HG02642 (cell line): ENCODE results near the gene SMTNL2.
"Not testable (repeated sequence)": the region's sequence is repeated elsewhere in the genome, so short reads cannot be mapped to it uniquely, and the experiment has no call there.

Source experiments
- ATAC-seq: cut with Tn5 transposase; IDR thresholded peaks from one replicate; pipeline ENCODE4 v1.9.1; 2021; ENCODE audit warnings: mild to moderate bottlenecking; ENCODE audit not compliant: unreplicated experiment, poor library complexity

Gene SMTNL2

GRCh38 chr17:4624451-4624911, 40.2 kb downstream of the SMTNL2 start:
- not testable (repeated sequence) for ATAC-seq

- ATAC-seq = no peak
These were observed 40.9 kb downstream of the SMTNL2 start for GRCh38 chr17:4625181-4625617.

- ATAC-seq = no peak
These were observed 42.5 kb downstream of the SMTNL2 start for GRCh38 chr17:4626734-4627256.

- no peak for ATAC-seq
These were observed 47.1 kb downstream of the SMTNL2 start for GRCh38 chr17:4631431-4631830.

GRCh38 chr17:4631836-4632580, 47.7 kb downstream of the SMTNL2 start:
- no peak for ATAC-seq

- ATAC-seq = no peak
These were observed 48.2 kb downstream of the SMTNL2 start for GRCh38 chr17:4632581-4632920.

- ATAC-seq = no peak
These were observed 49.3 kb downstream of the SMTNL2 start for GRCh38 chr17:4633643-4634042.

GRCh38 chr17:4634976-4635375, 50.6 kb downstream of the SMTNL2 start:
- no peak for ATAC-seq

GRCh38 chr17:4635823-4636375, 51.6 kb downstream of the SMTNL2 start:
- ATAC-seq = no peak

- no peak for ATAC-seq
These were observed 52.3 kb downstream of the SMTNL2 start for GRCh38 chr17:4636474-4637100.

GRCh38 chr17:4638766-4639165, 54.4 kb downstream of the SMTNL2 start:
- not testable (repeated sequence) for ATAC-seq

GRCh38 chr17:4639301-4640059, 55.2 kb downstream of the SMTNL2 start:
- not testable (repeated sequence) for ATAC-seq

- not testable (repeated sequence) for ATAC-seq
These were observed 56.4 kb downstream of the SMTNL2 start for GRCh38 chr17:4640569-4641188.

GRCh38 chr17:4641297-4642195, 57.2 kb downstream of the SMTNL2 start, which contains the start of gene ALOX15:
Gene ALOX15, minus strand, starts transcription at chr17:4641678. Its CDS starts 27 bp downstream, at chr17:4641651.
- ATAC-seq = no peak

GRCh38 chr17:4642286-4642685, 58.0 kb downstream of the SMTNL2 start:
- no peak for ATAC-seq

GRCh38 chr17:4643676-4644075, 59.3 kb downstream of the SMTNL2 start:
- no peak for ATAC-seq

- ATAC-seq = no peak
These were observed 61.3 kb downstream of the SMTNL2 start for GRCh38 chr17:4645642-4646041.

GRCh38 chr17:4648741-4649140, 64.4 kb downstream of the SMTNL2 start:
- no peak for ATAC-seq

- no peak for ATAC-seq
These were observed 68.7 kb downstream of the SMTNL2 start for GRCh38 chr17:4652997-4653396.
